ENCODE measurements around the gene RARB.

DNA sequence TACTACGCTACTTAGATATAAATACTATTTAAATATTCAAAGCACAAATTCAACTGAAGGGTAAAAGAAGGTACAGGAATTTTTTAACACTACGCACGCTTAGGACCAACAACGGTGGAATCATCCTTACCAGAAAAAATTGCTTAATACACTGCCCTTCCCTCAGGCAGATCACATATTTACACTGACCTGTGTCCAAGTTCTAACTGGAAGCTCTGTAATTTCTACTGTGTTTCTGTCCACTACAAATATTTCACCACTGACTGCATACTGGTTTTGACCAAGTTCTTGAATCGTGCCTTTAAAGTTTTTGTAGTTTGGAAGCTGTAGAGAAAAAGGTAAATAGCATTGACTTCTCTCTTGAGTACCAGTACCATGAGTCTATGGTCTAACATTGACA, 192.4 kb downstream of the RARB start:
- TF ChIP-seq POLR2A (IDR thresholded peaks at IDR 0.05) = no peak
- TF ChIP-seq, protein P1, sequence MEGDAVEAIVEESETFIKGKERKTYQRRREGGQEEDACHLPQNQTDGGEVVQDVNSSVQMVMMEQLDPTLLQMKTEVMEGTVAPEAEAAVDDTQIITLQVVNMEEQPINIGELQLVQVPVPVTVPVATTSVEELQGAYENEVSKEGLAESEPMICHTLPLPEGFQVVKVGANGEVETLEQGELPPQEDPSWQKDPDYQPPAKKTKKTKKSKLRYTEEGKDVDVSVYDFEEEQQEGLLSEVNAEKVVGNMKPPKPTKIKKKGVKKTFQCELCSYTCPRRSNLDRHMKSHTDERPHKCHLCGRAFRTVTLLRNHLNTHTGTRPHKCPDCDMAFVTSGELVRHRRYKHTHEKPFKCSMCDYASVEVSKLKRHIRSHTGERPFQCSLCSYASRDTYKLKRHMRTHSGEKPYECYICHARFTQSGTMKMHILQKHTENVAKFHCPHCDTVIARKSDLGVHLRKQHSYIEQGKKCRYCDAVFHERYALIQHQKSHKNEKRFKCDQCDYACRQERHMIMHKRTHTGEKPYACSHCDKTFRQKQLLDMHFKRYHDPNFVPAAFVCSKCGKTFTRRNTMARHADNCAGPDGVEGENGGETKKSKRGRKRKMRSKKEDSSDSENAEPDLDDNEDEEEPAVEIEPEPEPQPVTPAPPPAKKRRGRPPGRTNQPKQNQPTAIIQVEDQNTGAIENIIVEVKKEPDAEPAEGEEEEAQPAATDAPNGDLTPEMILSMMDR (IDR thresholded peaks at IDR 0.05) = no peak
